Transverse colon (tissue), 4 donors: ENCODE measurements around the gene ARG2. TPM values are rescaled to one million over a fixed set of nuclear protein-coding genes. Genes with fewer than 3 reads are reported as not detected.

Experiments
- DNase-seq: peaks from one replicate; pipeline ENCODE4 v3.0.0-alpha.2; 2019
- H3K27ac ChIP-seq, 4 donors: fragments of 200-600 bp; sonication (generic); 2 replicates each; pipeline ENCODE4 v1.5.1; 2016 to 2018; ENCODE audit warnings: inconsistent platforms in 4 of 4
- H3K27me3 ChIP-seq: fragments of 200-600 bp; sonication (generic); 2 replicates; pipeline ENCODE4 v1.5.1; 2017; ENCODE audit warnings: inconsistent platforms
- H3K36me3 ChIP-seq, 4 donors: fragments of 200-600 bp; sonication (generic); 2 replicates each; pipeline ENCODE4 v1.5.1; 2017 to 2019; ENCODE audit warnings: inconsistent platforms in 4 of 4
- H3K4me1 ChIP-seq, 4 donors: fragments of 200-600 bp; sonication (generic); 2 replicates each; pipeline ENCODE4 v1.5.1; 2017 to 2020; ENCODE audit warnings: inconsistent platforms in 4 of 4
- H3K4me3 ChIP-seq, 4 donors: fragments of 200-600 bp; sonication (generic); 1 replicate in 1 of 4; 2 replicates in 3 of 4; pipeline versions ENCODE4 v1.5.1 to v1.6.1; 2017 to 2019; ENCODE audit warnings: inconsistent platforms in 4 of 4
- H3K9me3 ChIP-seq, 2 donors: fragments of 200-600 bp; sonication (generic); 2 replicates each; pipeline ENCODE4 v1.5.1; 2017 to 2019; ENCODE audit warnings: inconsistent platforms in 2 of 2
- EP300 ChIP-seq: sonication (generic); formaldehyde crosslinking; IDR thresholded peaks from one replicate; pipeline ENCODE4 v1.6.1; 2017; ENCODE audit warnings: antibody characterized with exemption, low read depth
- POLR2A ChIP-seq: fragments of 450-650 bp; IDR thresholded peaks from one replicate; pipeline ENCODE4 v1.6.1; 2016; ENCODE audit warnings: antibody characterized with exemption, mild to moderate bottlenecking, moderate library complexity
- POLR2AphosphoS5 ChIP-seq, 3 donors: sonication (generic); formaldehyde crosslinking; IDR thresholded peaks; one replicate each; pipeline ENCODE4 v1.6.1; 2016; ENCODE audit warnings: antibody characterized with exemption in 3 of 3
- WGBS, 2 donors: methylation state at CpG; one replicate each; pipeline ENCODE4 v1.1.5; 2018; ENCODE audit warnings: low coverage in 1 of 2; 5-methylcytosine and 5-hydroxymethylcytosine counted together
- in situ Hi-C, 4 donors: fragments of 200-750 bp; cut with MboI; loops; one replicate each; pipeline versions ENCODE4 v1.15.0 to v1.15.1; 2017; ENCODE audit warnings: low sequenced_read_pairs in 3 of 4, low pct_ligation_motif_present in 1 of 4, low pct_unique_long_range_greater_than_20kb in 1 of 4
- intact Hi-C: fragments of 100-400 bp; cut with DNase I; formaldehyde crosslinking; loops from one replicate; pipeline ENCODE4 v1.15.1; 2023; ENCODE audit warnings: low total_unique reads
- total RNA-seq, 4 donors: library from RNA; depleted of rRNA; stranded (reverse); fragments of >200 nt; gene quantifications; one replicate each; pipeline ENCODE4 v1.1.0, GENCODE V29; 2016
- TF ChIP-seq, protein P1 (sequence below), 5 experiments: fragments of 200-600 bp in 3 of 5; fragments of 450-650 bp in 2 of 5; sonication (generic) in 3 of 5; IDR thresholded peaks; 1 replicate in 2 of 5; 2 replicates in 3 of 5; pipeline ENCODE4 v1.5.1; 2016 to 2017; ENCODE audit warnings: antibody characterized with exemption in 5 of 5, inconsistent platforms in 3 of 5, mild to moderate bottlenecking in 2 of 5, moderate library complexity in 1 of 5

ARG2 gene
- total RNA-seq, result 10 to 100 TPM in 1 of 4 donors, 1 to 10 TPM in 2, not detected in 1; 7.5 to 18.8 (median 9.2) TPM

GRCh38 chr14:67619446-67620216, at the start of gene ARG2:
Gene ARG2, plus strand, starts transcription at chr14:67619920. Its CDS starts 58 bp downstream, at chr14:67619978.
- H3K36me3 ChIP-seq, result no peaks in the 10 kb centered on the region
- peak within 1 kb of the TSS; percentile 65 to 85 (median 81) for H3K27ac ChIP-seq
- DNase-seq, result peak; percentile 100
- intact Hi-C loops (loop anchor here (5.0 to 10.0 kb wide), 2 partner anchors 48 to 85 kb away; partner anchors contain the start of gene RDH12), in situ Hi-C loops (loop anchor here in 2 of 4 donors (10.0 to 25.0 kb wide), 2 partner anchors 55 to 93 kb away; partner anchors contain the start of genes RDH12 (in 1 of the 2) and VTI1B (in 1 of the 2))
- H3K4me1 ChIP-seq, result peaks cover 5 to 28% (median 18%) of the 10 kb centered on the region in 4 donors
- no peaks in the 10 kb centered on the region for H3K9me3 ChIP-seq
- TF ChIP-seq POLR2AphosphoS5 (IDR thresholded peaks at IDR 0.05) (peak; percentile 74 to 90 (median 82)), EP300 (no peak), POLR2A (peak; percentile 86)
- TF ChIP-seq, protein P1, sequence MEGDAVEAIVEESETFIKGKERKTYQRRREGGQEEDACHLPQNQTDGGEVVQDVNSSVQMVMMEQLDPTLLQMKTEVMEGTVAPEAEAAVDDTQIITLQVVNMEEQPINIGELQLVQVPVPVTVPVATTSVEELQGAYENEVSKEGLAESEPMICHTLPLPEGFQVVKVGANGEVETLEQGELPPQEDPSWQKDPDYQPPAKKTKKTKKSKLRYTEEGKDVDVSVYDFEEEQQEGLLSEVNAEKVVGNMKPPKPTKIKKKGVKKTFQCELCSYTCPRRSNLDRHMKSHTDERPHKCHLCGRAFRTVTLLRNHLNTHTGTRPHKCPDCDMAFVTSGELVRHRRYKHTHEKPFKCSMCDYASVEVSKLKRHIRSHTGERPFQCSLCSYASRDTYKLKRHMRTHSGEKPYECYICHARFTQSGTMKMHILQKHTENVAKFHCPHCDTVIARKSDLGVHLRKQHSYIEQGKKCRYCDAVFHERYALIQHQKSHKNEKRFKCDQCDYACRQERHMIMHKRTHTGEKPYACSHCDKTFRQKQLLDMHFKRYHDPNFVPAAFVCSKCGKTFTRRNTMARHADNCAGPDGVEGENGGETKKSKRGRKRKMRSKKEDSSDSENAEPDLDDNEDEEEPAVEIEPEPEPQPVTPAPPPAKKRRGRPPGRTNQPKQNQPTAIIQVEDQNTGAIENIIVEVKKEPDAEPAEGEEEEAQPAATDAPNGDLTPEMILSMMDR (IDR thresholded peaks at IDR 0.05), result peak in 1 of 5 experiments; percentile 27
- H3K27me3 ChIP-seq, result no peaks in the 10 kb centered on the region
- H3K4me3 ChIP-seq, result peak within 1 kb of the TSS; percentile 35 to 69 (median 51)
- WGBS, 2 donors, result 0% methylated on average over 41 of the region's 62 CpGs; no CpG with 5 or more reads in 1 of the 2 donors

DNA sequence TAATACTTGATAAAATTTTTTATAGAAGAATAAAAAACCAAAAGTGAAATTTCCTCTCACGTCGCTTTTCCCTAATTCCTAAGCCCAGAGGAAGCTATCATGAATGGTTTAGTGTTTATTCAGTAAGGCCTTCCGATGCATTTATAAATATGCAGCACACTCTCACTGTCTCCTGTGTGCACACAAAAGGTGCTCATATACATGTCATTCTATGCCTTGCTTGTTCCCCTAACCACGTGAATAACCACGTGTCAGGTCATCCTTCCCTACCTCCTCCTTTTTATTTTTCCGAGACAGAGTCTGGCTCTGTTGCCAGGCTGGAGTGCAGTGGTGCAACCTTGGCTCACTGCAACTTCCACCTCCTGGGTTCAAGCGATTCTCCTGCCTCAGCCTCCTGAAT, 49.3 kb upstream of the ARG2 start:
- no peak for DNase-seq
- in situ Hi-C loops (loop anchor here in 3 of 4 donors (5.0 to 25.0 kb wide), 3 partner anchors 108 to 148 kb away; no protein-coding TSS in a partner anchor), intact Hi-C loops (loop anchor here (5.0 kb wide), 1 partner anchor 143 kb away; no protein-coding TSS in a partner anchor)
- TF ChIP-seq, protein P1 (IDR thresholded peaks at IDR 0.05), result no peak
- TF ChIP-seq POLR2A (no peak), EP300 (no peak), POLR2AphosphoS5 (IDR thresholded peaks at IDR 0.05) (no peak)
- Histone ChIP-seq H3K27ac (no peak overlapping the region), H3K4me3 (no peak overlapping the region), H3K36me3 (no peaks in the 10 kb centered on the region), H3K27me3 (no peaks in the 10 kb centered on the region), H3K9me3 (no peaks in the 10 kb centered on the region), H3K4me1 (no peaks in the 10 kb centered on the region)
- WGBS, 2 donors, result 79 to 83% methylated on average over 7 of the region's 7 CpGs

- no peak overlapping the region for H3K4me3 ChIP-seq
- in situ Hi-C loops, result loop anchor here in 3 of 4 donors (5.0 to 25.0 kb wide), 3 partner anchors 109 to 149 kb away; no protein-coding TSS in a partner anchor
- peak; percentile 70 for DNase-seq
- intact Hi-C loops, result loop anchor here (5.0 kb wide), 1 partner anchor 144 kb away; no protein-coding TSS in a partner anchor
- no peaks in the 10 kb centered on the region for H3K9me3 ChIP-seq
- TF ChIP-seq, protein P1 (IDR thresholded peaks at IDR 0.05), result peak; percentile 75 to 86 (median 83)
- TF ChIP-seq POLR2AphosphoS5 (IDR thresholded peaks at IDR 0.05) (no peak), EP300 (no peak), POLR2A (no peak)
- no peaks in the 10 kb centered on the region for H3K36me3 ChIP-seq
- 48% methylated on average over 13 of the region's 14 CpGs; no CpG with 5 or more reads in 1 of the 2 donors for WGBS, 2 donors
- no peak overlapping the region for H3K27ac ChIP-seq
- no peaks in the 10 kb centered on the region for H3K4me1 ChIP-seq
- no peaks in the 10 kb centered on the region for H3K27me3 ChIP-seq
Observed at GRCh38 chr14:67571275-67571990, 48.3 kb upstream of the ARG2 start.
